ENCODE results near the gene RGS11.
"Not testable (repeated sequence)": the region's sequence is repeated elsewhere in the genome, so short reads cannot be mapped to it uniquely, and the experiment has no call there.

The RGS11 gene

GRCh38 chr16:270381-271255 is 5.1 kb downstream of the RGS11 start:
- peaks cover 3% of the 10 kb centered on the region; the same call in 1 of the 2 replicates for H3K4me1 ChIP-seq (ENCODE audit: low read length)
- H3K4me2 ChIP-seq (ENCODE audit: low read length): no peak overlapping the region
- H3K27me3 ChIP-seq (ENCODE audit: low read depth, low read length): no peaks in the 10 kb centered on the region
- H4K20me1 ChIP-seq (ENCODE audit: insufficient read depth, low read length): no peaks in the 10 kb centered on the region
- no peaks in the 10 kb centered on the region for H3K36me3 ChIP-seq (replicated peaks; ENCODE audit: low read depth, low read length)
- no peaks in the 10 kb centered on the region for H3K9me3 ChIP-seq (ENCODE audit: insufficient read depth, low read length)
- no peak overlapping the region for H2AFZ ChIP-seq (ENCODE audit: low read depth, low read length)
- TF ChIP-seq CTCF (IDR thresholded peaks at IDR 0.05; ENCODE audit: low read depth, low read length) (no peak), EZH2phosphoT487 (IDR thresholded peaks at IDR 0.05; ENCODE audit: low read depth) (no peak)
- no peak overlapping the region for H3K9ac ChIP-seq (ENCODE audit: low read length)
- no peaks in the 10 kb centered on the region for H3K79me2 ChIP-seq (ENCODE audit: low read length)
- no peak overlapping the region for H3K4me3 ChIP-seq (ENCODE audit: low read length)
- H3K27ac ChIP-seq (ENCODE audit: low read length): no peak overlapping the region

GRCh38 chr16:269061-269796 is 6.5 kb downstream of the RGS11 start:
- no peak overlapping the region for H3K4me3 ChIP-seq (ENCODE audit: low read length)

GRCh38 chr16:268141-269053 is 7.3 kb downstream of the RGS11 start:
- Histone ChIP-seq H3K27me3 (ENCODE audit: low read depth, low read length) (no peaks in the 10 kb centered on the region), H3K4me1 (ENCODE audit: low read length) (peaks cover 3% of the 10 kb centered on the region; the same call in 1 of the 2 replicates), H3K9me3 (ENCODE audit: insufficient read depth, low read length) (no peaks in the 10 kb centered on the region), H2AFZ (ENCODE audit: low read depth, low read length) (no peak overlapping the region), H3K4me3 (ENCODE audit: low read length) (no peak overlapping the region), H3K9ac (ENCODE audit: low read length) (no peak overlapping the region), H3K79me2 (ENCODE audit: low read length) (no peaks in the 10 kb centered on the region), H4K20me1 (ENCODE audit: insufficient read depth, low read length) (no peaks in the 10 kb centered on the region), H3K36me3 (replicated peaks; ENCODE audit: low read depth, low read length) (no peaks in the 10 kb centered on the region), H3K4me2 (ENCODE audit: low read length) (no peak overlapping the region), H3K27ac (ENCODE audit: low read length) (no peak overlapping the region)
- no peak for TF ChIP-seq CTCF (IDR thresholded peaks at IDR 0.05; ENCODE audit: low read depth, low read length)
- no peak for TF ChIP-seq EZH2phosphoT487 (IDR thresholded peaks at IDR 0.05; ENCODE audit: low read depth)

More at GRCh38 chr16:269061-269796, 6.5 kb downstream of the RGS11 start:
- no peak overlapping the region for H2AFZ ChIP-seq (ENCODE audit: low read depth, low read length)
- no peaks in the 10 kb centered on the region for H3K9me3 ChIP-seq (ENCODE audit: insufficient read depth, low read length)
- no peaks in the 10 kb centered on the region for H3K36me3 ChIP-seq (replicated peaks; ENCODE audit: low read depth, low read length)
- no peaks in the 10 kb centered on the region for H3K27me3 ChIP-seq (ENCODE audit: low read depth, low read length)
- no peak overlapping the region for H3K4me2 ChIP-seq (ENCODE audit: low read length)
- H3K4me1 ChIP-seq (ENCODE audit: low read length): peaks cover 3% of the 10 kb centered on the region; the same call in 1 of the 2 replicates
- H3K27ac ChIP-seq (ENCODE audit: low read length): no peak overlapping the region
- H3K79me2 ChIP-seq (ENCODE audit: low read length): no peaks in the 10 kb centered on the region
- no peak overlapping the region for H3K9ac ChIP-seq (ENCODE audit: low read length)
- no peak for TF ChIP-seq CTCF (IDR thresholded peaks at IDR 0.05; ENCODE audit: low read depth, low read length)
- TF ChIP-seq EZH2phosphoT487 (IDR thresholded peaks at IDR 0.05; ENCODE audit: low read depth): no peak
- no peaks in the 10 kb centered on the region for H4K20me1 ChIP-seq (ENCODE audit: insufficient read depth, low read length)

GRCh38 chr16:267562-267961 is 8.2 kb downstream of the RGS11 start:
- not testable (repeated sequence) for H3K4me3 ChIP-seq (ENCODE audit: low read length); H3K79me2 ChIP-seq (ENCODE audit: low read length); H3K27ac ChIP-seq (ENCODE audit: low read length); H3K36me3 ChIP-seq (replicated peaks; ENCODE audit: low read depth, low read length); H3K4me1 ChIP-seq (ENCODE audit: low read length); H3K4me2 ChIP-seq (ENCODE audit: low read length); H3K9me3 ChIP-seq (ENCODE audit: insufficient read depth, low read length); H3K9ac ChIP-seq (ENCODE audit: low read length); H4K20me1 ChIP-seq (ENCODE audit: insufficient read depth, low read length); H2AFZ ChIP-seq (ENCODE audit: low read depth, low read length); H3K27me3 ChIP-seq (ENCODE audit: low read depth, low read length)

Data from OCI-LY3 (cell line).